T-helper 1 cell (primary cell): ENCODE data around the gene GABBR1.

Experiments
- DNase-seq, 5 donors: peaks; one replicate each; pipeline ENCODE4 v3.0.0-alpha.2; 2012 to 2020

The GABBR1 gene

GRCh38 chr6:29652198-29652584 lies 19.2 kb upstream of the GABBR1 start:
- DNase-seq = no peak

- peak in 1 of 5 donors; percentile 33 for DNase-seq
Observed at GRCh38 chr6:29651413-29652197, 18.6 kb upstream of the GABBR1 start.

GRCh38 chr6:29649701-29650673 lies 17.0 kb upstream of the GABBR1 start:
- peak; percentile 92 to 99 (median 97) for DNase-seq

- no peak for DNase-seq
Observed at GRCh38 chr6:29647927-29648642, 15.1 kb upstream of the GABBR1 start.

GRCh38 chr6:29641430-29642148 lies 8.6 kb upstream of the GABBR1 start:
- DNase-seq = peak in 1 of 5 donors; percentile 42

GRCh38 chr6:29637247-29637646 lies 4.3 kb upstream of the GABBR1 start:
- DNase-seq = no peak

GRCh38 chr6:29633534-29633905 lies 537 bp upstream of the GABBR1 start:
- no peak for DNase-seq

- peak; percentile 43 to 63 (median 53) for DNase-seq
Observed at GRCh38 chr6:29631860-29632731, 887 bp downstream of the GABBR1 start.

GRCh38 chr6:29631209-29631810 lies 1.7 kb downstream of the GABBR1 start:
- no peak for DNase-seq

GRCh38 chr6:29630315-29630714 lies 2.7 kb downstream of the GABBR1 start:
- no peak for DNase-seq

- no peak for DNase-seq
Observed at GRCh38 chr6:29629571-29629970, 3.4 kb downstream of the GABBR1 start.

- DNase-seq = peak in 4 of 5 donors; percentile 33 to 45 (median 44)
Observed at GRCh38 chr6:29628419-29629281, 4.3 kb downstream of the GABBR1 start.

GRCh38 chr6:29627755-29628418 lies 5.1 kb downstream of the GABBR1 start:
- peak; percentile 29 to 67 (median 56) for DNase-seq

- no peak for DNase-seq
Observed at GRCh38 chr6:29626948-29627754, 5.8 kb downstream of the GABBR1 start.

GRCh38 chr6:29625337-29625930 lies 7.5 kb downstream of the GABBR1 start:
- DNase-seq = no peak

- no peak for DNase-seq
Observed at GRCh38 chr6:29624520-29624961, 8.4 kb downstream of the GABBR1 start.

GRCh38 chr6:29620630-29621029 lies 12.4 kb downstream of the GABBR1 start:
- no peak for DNase-seq
